Activated T-helper 9 cell treated with anti-CD3 and anti-CD28 coated beads, Interleukin-2, amount 50 U/mL, for 16 hours (primary cell): ENCODE results near the gene ATP11A.

Experiments
- DNase-seq: peaks from one replicate; pipeline ENCODE4 v3.0.0-alpha.2; 2020; ENCODE audit warnings: low read depth

ATP11A gene

GRCh38 chr13:112907871-112908331 is 218.1 kb downstream of the ATP11A start:
- DNase-seq = no peak

GRCh38 chr13:112908342-112908741 is 218.5 kb downstream of the ATP11A start:
- no peak for DNase-seq

- no peak for DNase-seq
Observed at GRCh38 chr13:112910016-112910415, 220.2 kb downstream of the ATP11A start.

- DNase-seq = no peak
Observed at GRCh38 chr13:112910616-112911280, 220.9 kb downstream of the ATP11A start.

- DNase-seq = no peak
Observed at GRCh38 chr13:112911285-112911701, 221.5 kb downstream of the ATP11A start.

GRCh38 chr13:112911883-112912282 is 222.0 kb downstream of the ATP11A start:
- DNase-seq = no peak

- no peak for DNase-seq
Observed at GRCh38 chr13:112912726-112913440, 223.0 kb downstream of the ATP11A start.

GRCh38 chr13:112916296-112916695 is 226.5 kb downstream of the ATP11A start:
- no peak for DNase-seq

GRCh38 chr13:112917056-112917664 is 227.3 kb downstream of the ATP11A start:
- no peak for DNase-seq

- no peak for DNase-seq
Observed at GRCh38 chr13:112917737-112918136, 227.9 kb downstream of the ATP11A start.

GRCh38 chr13:112918266-112918665 is 228.4 kb downstream of the ATP11A start:
- no peak for DNase-seq

GRCh38 chr13:112918746-112919145 is 228.9 kb downstream of the ATP11A start:
- DNase-seq = no peak

- no peak for DNase-seq
Observed at GRCh38 chr13:112923962-112924361, 234.1 kb downstream of the ATP11A start.

GRCh38 chr13:112924365-112924764 is 234.5 kb downstream of the ATP11A start:
- DNase-seq = no peak

- no peak for DNase-seq
Observed at GRCh38 chr13:112926003-112926402, 236.2 kb downstream of the ATP11A start.

GRCh38 chr13:112926993-112927392 is 237.2 kb downstream of the ATP11A start:
- DNase-seq = no peak

- no peak for DNase-seq
Observed at GRCh38 chr13:112928020-112928971, 238.5 kb downstream of the ATP11A start.

- DNase-seq = no peak
Observed at GRCh38 chr13:112928972-112929782, 239.3 kb downstream of the ATP11A start.

GRCh38 chr13:112929783-112930055 is 239.9 kb downstream of the ATP11A start:
- no peak for DNase-seq

GRCh38 chr13:112930192-112930591 is 240.4 kb downstream of the ATP11A start:
- no peak for DNase-seq
